ENCODE measurements around the gene IFT52. TPM values are rescaled to one million over a fixed set of nuclear protein-coding genes. Genes with fewer than 3 reads are reported as not detected.

Gene IFT52
- total RNA-seq, 4 donors from 2014 or later, result 20.1 to 40.4 (median 28.7) TPM

GRCh38 chr20:43576108-43576507 lies 14.6 kb upstream of the IFT52 start:
- H3K27ac ChIP-seq, result no peak overlapping the region
- no peak for TF ChIP-seq CTCF (IDR thresholded peaks at IDR 0.05)
- TF ChIP-seq POLR2A (IDR thresholded peaks at IDR 0.05), result no peak
- no peaks in the 10 kb centered on the region for H3K27me3 ChIP-seq
- no peaks in the 10 kb centered on the region for H3K9me3 ChIP-seq
- 69 to 80% methylated on average over 9 to 10 of the region's 10 CpGs for WGBS, 2 donors
- H3K4me1 ChIP-seq, result no peaks in the 10 kb centered on the region
- H3K4me3 ChIP-seq (replicated peaks in 1 of 3), result no peak overlapping the region
- no peaks in the 10 kb centered on the region for H3K36me3 ChIP-seq
- intact Hi-C loops (cut with DNase I), result no loop called here
- DNase-seq, result no peak

GRCh38 chr20:43579861-43580793 lies 10.6 kb upstream of the IFT52 start:
- WGBS, 2 donors, result 69% methylated on average over 7 of the region's 7 CpGs
- Histone ChIP-seq H3K27ac (no peak overlapping the region), H3K27me3 (no peaks in the 10 kb centered on the region), H3K4me1 (peaks cover 0 to 15% of the 10 kb centered on the region in 2 donors), H3K9me3 (no peaks in the 10 kb centered on the region), H3K36me3 (no peaks in the 10 kb centered on the region), H3K4me3 (replicated peaks in 1 of 3) (no peak overlapping the region)
- no peak for TF ChIP-seq POLR2A (IDR thresholded peaks at IDR 0.05)
- TF ChIP-seq CTCF (IDR thresholded peaks at IDR 0.05), result no peak
- intact Hi-C loops (cut with DNase I), result loop anchor here (10.0 kb wide), 1 partner anchor 125 kb away; the partner anchor contains the start of gene SRSF6
- no peak for DNase-seq

DNA sequence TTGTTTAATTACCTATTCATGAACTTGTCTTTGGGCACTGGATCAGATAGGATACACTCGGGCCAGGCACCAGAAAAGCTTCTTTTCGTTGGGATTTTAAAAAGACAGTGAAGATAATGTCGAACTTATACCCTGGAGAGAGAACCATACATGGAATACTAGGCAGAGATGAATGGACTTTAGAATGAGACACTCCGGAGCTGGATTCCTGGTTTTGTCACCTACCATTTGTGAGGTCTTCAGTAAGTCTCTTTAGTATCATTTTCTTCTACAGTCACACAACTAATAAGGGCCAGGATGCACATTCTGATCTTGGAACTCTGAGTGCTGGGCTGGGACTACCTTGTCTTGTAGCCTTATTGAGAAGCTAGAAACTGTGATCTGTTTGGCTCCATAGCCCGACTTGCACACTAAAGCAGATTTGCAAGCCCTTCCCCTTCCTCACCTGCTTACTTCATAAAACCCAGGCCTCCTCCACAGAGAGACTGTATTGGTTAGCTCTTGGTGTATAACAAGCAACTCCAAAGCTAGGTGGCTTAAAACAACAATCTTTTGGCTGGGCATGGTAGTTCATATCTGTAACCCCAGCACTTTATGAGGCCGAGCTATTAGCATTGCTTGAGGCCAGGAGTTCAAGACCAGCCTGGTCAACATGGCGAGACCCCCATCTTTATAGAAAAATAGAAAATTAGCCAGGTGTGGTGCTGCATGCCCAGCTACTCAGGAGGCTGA lies 7.4 kb upstream of the IFT52 start:
- 90 to 91% methylated on average over 7 of the region's 7 CpGs for WGBS, 2 donors
- Histone ChIP-seq H3K36me3 (no peaks in the 10 kb centered on the region), H3K27me3 (no peaks in the 10 kb centered on the region), H3K4me3 (replicated peaks in 1 of 3) (no peak overlapping the region), H3K27ac (no peak overlapping the region), H3K4me1 (peaks cover 0 to 15% of the 10 kb centered on the region in 2 donors), H3K9me3 (no peaks in the 10 kb centered on the region)
- intact Hi-C loops (cut with DNase I), result loop anchor here (10.0 kb wide), 1 partner anchor 128 kb away; the partner anchor contains the start of gene SRSF6
- TF ChIP-seq CTCF (IDR thresholded peaks at IDR 0.05) (no peak), POLR2A (IDR thresholded peaks at IDR 0.05) (no peak)
- DNase-seq, result no peak

DNA sequence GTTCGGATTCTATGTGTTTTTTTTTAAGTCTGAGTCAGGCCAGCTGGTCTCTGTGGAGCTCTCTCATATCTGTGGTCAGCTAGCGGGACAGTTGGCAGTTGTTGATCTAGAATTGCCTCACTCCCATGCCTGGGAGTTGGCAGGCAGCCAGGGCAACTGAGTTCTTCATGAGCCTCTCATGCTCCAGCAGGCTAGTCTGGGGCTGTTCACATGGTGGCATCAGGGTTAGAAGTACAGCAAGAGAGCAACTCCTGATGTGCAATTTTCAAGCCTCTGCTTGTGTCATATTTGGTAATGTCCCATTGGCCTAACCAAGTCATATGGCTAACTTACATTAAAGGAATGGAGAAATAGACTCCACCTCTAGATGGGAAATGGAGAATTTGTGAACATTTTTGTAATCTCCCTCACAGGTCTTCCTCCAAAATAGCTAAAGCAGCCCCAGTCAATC lies 6.7 kb upstream of the IFT52 start:
- intact Hi-C loops (cut with DNase I), result loop anchor here (10.0 kb wide), 1 partner anchor 129 kb away; the partner anchor contains the start of gene SRSF6
- WGBS, 2 donors, result 48 to 49% methylated on average over 2 of the region's 2 CpGs
- Histone ChIP-seq H3K4me1 (peaks cover 0 to 15% of the 10 kb centered on the region in 2 donors), H3K36me3 (no peaks in the 10 kb centered on the region), H3K27me3 (no peaks in the 10 kb centered on the region), H3K4me3 (replicated peaks in 1 of 3) (no peak overlapping the region), H3K9me3 (no peaks in the 10 kb centered on the region), H3K27ac (no peak overlapping the region)
- peak; percentile 48 to 65 for DNase-seq
- TF ChIP-seq POLR2A (IDR thresholded peaks at IDR 0.05) (no peak), CTCF (IDR thresholded peaks at IDR 0.05) (no peak)
